Uterus (tissue), 4 donors: ENCODE measurements around the gene MCM6. TPM values are rescaled to one million over a fixed set of nuclear protein-coding genes. Genes with fewer than 3 reads are reported as not detected.

Experiments
- DNase-seq, 2 donors: peaks; one replicate each; pipeline ENCODE4 v3.0.0-alpha.2; 2019 to 2020
- H3K27ac ChIP-seq, 2 donors: fragments of 200-600 bp; sonication (generic); 1 replicate in 1 of 2; 2 replicates in 1 of 2; pipeline ENCODE4 v1.5.1; 2016 to 2018
- H3K27me3 ChIP-seq, 2 donors: fragments of 200-600 bp; sonication (generic); one replicate each; pipeline ENCODE4 v1.5.1; 2018 to 2019; ENCODE audit warnings: control low read depth in 1 of 2
- H3K36me3 ChIP-seq, 2 donors: fragments of 200-600 bp; sonication (generic); one replicate each; pipeline ENCODE4 v1.5.1; 2019; ENCODE audit warnings: control low read depth in 1 of 2
- H3K4me1 ChIP-seq, 2 donors: fragments of 200-600 bp; sonication (generic); one replicate each; pipeline ENCODE4 v1.5.1; 2018 to 2019; ENCODE audit warnings: control low read depth in 1 of 2
- H3K4me3 ChIP-seq, 2 donors: fragments of 200-600 bp; sonication (generic); 1 replicate in 1 of 2; 2 replicates in 1 of 2; pipeline ENCODE4 v1.5.1; 2018 to 2019; ENCODE audit warnings: mild to moderate bottlenecking in 1 of 2
- H3K9me3 ChIP-seq, 2 donors: fragments of 200-600 bp; sonication (generic); one replicate each; pipeline ENCODE4 v1.5.1; 2019; ENCODE audit warnings: control low read depth in 1 of 2
- CTCF ChIP-seq, 4 experiments: fragments of 200-600 bp in 2 of 4; fragments of 450-650 bp in 2 of 4; sonication (generic) in 2 of 4; IDR thresholded peaks; one replicate each; pipeline ENCODE4 v1.5.1; 2016 to 2019; ENCODE audit warnings: antibody characterized with exemption in 4 of 4, mild to moderate bottlenecking in 2 of 4, moderate library complexity in 1 of 4
- POLR2A ChIP-seq, 2 donors: fragments of 450-650 bp; IDR thresholded peaks; one replicate each; pipeline ENCODE4 v1.6.1; 2016; ENCODE audit warnings: antibody characterized with exemption in 2 of 2, mild to moderate bottlenecking in 1 of 2, moderate library complexity in 1 of 2
- intact Hi-C: fragments of 100-400 bp; cut with DNase I; formaldehyde crosslinking; loops from one replicate; pipeline ENCODE4 v1.15.1; 2023; ENCODE audit warnings: low total_unique reads
- total RNA-seq, 4 donors: library from RNA; depleted of rRNA in 3 of 4; stranded (reverse); fragments of >200 nt in 3 of 4; gene quantifications; one replicate each; pipeline versions ENCODE4 v1.1.0 to v1.2.4, GENCODE V29; 2014 to 2023
- donor health status: DM: yes; HTN: yes; CAD: no.

The MCM6 gene
- total RNA-seq, 4 donors from 2014 or later, result 2.3 to 37.4 (median 9.6) TPM

- intact Hi-C loops, result no loop called here
- TF ChIP-seq POLR2A (IDR thresholded peaks at IDR 0.05) (no peak), CTCF (IDR thresholded peaks at IDR 0.05) (no peak)
- H3K36me3 ChIP-seq, result no peaks in the 10 kb centered on the region
Observed at GRCh38 chr2:135843671-135844070, 32.6 kb downstream of the MCM6 start.

DNA sequence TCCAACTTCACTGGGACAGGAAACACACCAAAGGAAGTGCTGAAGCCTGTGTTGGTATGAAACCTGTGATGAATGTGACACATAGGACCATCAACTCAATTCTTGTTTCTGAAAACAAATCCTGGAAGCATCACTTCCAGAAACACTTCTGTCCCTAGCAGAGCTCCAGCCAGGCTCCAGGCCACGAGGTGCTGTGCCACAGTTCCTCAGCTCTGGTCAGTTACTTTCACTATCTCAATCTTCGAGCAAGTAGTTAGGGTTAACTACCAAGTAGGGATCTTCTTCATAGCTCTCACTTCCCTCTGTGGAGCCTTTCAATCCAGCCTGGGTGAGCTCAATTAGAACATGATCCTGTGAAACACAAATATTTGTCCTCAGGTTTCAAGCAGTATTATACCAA lies 35.6 kb downstream of the MCM6 start:
- DNase-seq, result no peak
- Histone ChIP-seq H3K36me3 (no peaks in the 10 kb centered on the region), H3K4me1 (no peaks in the 10 kb centered on the region), H3K27me3 (no peaks in the 10 kb centered on the region), H3K27ac (peak overlapping the region; percentile 36 to 52), H3K4me3 (no peak overlapping the region), H3K9me3 (no peaks in the 10 kb centered on the region)
- intact Hi-C loops, result no loop called here
- TF ChIP-seq POLR2A (IDR thresholded peaks at IDR 0.05), result no peak

More at GRCh38 chr2:135843671-135844070, 32.6 kb downstream of the MCM6 start:
- no peak for DNase-seq
- no peak overlapping the region for H3K27ac ChIP-seq
- no peaks in the 10 kb centered on the region for H3K9me3 ChIP-seq
- no peaks in the 10 kb centered on the region for H3K4me1 ChIP-seq
- no peaks in the 10 kb centered on the region for H3K27me3 ChIP-seq
- no peak overlapping the region for H3K4me3 ChIP-seq

DNA sequence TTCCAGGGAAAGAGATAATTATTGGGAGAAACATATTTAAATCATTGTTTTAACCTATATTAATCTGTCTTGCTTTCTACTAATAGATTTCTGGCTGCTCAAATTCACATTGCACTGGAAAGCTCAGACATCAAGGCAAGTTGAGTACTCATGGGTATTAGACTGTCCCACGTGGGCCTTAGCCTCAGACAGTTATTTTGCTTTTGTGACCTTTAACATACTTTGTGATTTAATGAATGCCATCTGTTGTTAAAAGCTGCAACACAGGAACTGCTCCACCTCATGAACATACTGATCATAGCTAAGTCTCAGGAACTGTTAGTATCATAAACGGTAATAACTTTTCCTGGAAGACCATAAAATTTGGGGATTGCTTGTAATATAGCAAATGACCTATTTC lies 36.5 kb downstream of the MCM6 start:
- H3K9me3 ChIP-seq, result no peaks in the 10 kb centered on the region
- no peaks in the 10 kb centered on the region for H3K4me1 ChIP-seq
- H3K27ac ChIP-seq, result peak overlapping the region; percentile 36 to 52
- no peak overlapping the region for H3K4me3 ChIP-seq
- no peaks in the 10 kb centered on the region for H3K36me3 ChIP-seq
- no peaks in the 10 kb centered on the region for H3K27me3 ChIP-seq
- DNase-seq, result peak in 1 of 2 donors; percentile 23
- TF ChIP-seq POLR2A (IDR thresholded peaks at IDR 0.05), result no peak
- TF ChIP-seq CTCF (IDR thresholded peaks at IDR 0.05), result no peak
- intact Hi-C loops, result no loop called here

DNA sequence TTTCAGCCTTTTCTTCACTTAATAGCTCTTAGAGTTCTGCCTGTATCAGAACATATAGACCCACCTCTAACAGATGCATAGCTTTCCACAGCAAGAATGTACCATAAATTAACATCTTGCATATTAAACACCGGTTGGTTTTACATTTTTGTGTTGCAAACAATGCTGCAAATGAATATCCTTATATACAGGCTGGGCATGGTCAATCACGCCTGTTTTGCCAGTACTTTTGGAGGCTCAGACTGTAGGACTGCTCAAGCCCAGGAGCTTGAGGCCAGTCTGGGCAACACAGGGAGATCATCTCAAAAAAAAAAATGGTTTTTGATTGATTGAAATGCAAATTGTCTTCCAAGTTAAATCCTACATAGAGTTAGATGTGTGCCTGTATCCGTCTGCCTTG lies 37.7 kb downstream of the MCM6 start:
- TF ChIP-seq POLR2A (IDR thresholded peaks at IDR 0.05) (no peak), CTCF (IDR thresholded peaks at IDR 0.05) (no peak)
- H3K36me3 ChIP-seq, result no peaks in the 10 kb centered on the region
- H3K9me3 ChIP-seq, result no peaks in the 10 kb centered on the region
- H3K4me1 ChIP-seq, result no peaks in the 10 kb centered on the region
- intact Hi-C loops, result no loop called here
- H3K4me3 ChIP-seq, result no peak overlapping the region
- H3K27me3 ChIP-seq, result no peaks in the 10 kb centered on the region
- no peak for DNase-seq
- no peak overlapping the region for H3K27ac ChIP-seq

DNA sequence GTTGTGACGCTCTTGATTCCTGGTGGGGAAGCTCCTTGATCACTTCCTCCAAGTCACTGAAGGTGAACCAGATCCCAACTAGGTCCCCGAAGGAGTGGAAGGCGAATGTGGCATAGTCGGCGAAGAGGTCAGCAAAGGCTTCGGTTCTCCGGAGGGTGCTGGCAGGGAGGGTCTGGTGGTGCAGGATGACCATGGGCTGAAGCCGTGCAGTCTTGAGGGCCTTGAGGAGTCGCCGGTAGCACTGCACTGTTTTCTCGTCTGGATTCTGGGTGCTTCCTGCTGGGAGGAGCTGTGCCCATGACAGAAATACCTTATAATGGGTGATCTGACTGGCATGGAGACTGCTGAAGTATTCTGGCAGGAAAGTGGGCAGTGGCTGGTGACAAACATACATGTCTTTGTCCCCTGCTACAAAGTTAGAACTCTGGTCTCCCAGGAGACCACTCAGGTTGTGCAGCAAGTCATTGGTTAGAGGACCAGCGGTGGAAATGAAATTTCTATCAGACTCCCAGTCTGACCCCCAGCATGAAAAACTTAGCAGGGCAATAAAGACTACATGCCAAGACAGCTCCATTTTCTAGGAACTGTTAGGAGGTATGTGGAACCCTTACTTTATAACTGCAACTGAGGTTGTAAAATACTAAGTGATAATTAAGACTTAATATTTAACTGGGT lies 39.5 kb downstream of the MCM6 start, which contains the start of gene LCT:
Gene LCT, minus strand, starts transcription at position 589 of the 675 bp plus-strand sequence. Its CDS starts 15 bp downstream, at position 574.
- Histone ChIP-seq H3K36me3 (no peaks in the 10 kb centered on the region), H3K4me3 (no peak within 1 kb of the TSS), H3K9me3 (no peaks in the 10 kb centered on the region), H3K27me3 (no peaks in the 10 kb centered on the region), H3K4me1 (no peaks in the 10 kb centered on the region), H3K27ac (no peak within 1 kb of the TSS)
- DNase-seq, result no peak
- TF ChIP-seq POLR2A (IDR thresholded peaks at IDR 0.05) (no peak), CTCF (IDR thresholded peaks at IDR 0.05) (no peak)
- intact Hi-C loops, result no loop called here
